ENCODE measurements around the gene CYP26A1.

Gene CYP26A1

DNA sequence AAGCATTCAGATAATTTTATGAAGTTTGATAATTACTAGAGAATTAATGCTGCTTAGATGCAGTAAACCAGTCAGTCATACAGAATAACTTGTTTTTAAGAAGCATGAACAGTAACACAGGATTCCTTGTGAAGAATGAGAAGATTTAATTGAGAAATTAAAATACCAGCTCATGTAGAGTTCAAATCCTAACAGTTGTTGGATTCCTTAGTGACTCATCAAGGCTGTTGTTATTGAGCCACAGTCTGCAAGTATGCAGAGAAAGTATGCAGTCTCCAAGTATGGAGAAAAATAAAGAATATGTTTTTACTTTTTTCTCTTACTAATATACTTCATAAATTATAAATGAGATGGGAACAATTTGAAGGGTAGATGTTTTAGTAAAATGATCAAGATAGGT lies 43.3 kb upstream of the CYP26A1 start:
- Histone ChIP-seq H3K9me3 (ENCODE audit: insufficient read depth, low read depth, low read length) (peaks cover 4% of the 10 kb centered on the region), H2BK5ac (ENCODE audit: low read depth, low read length, poor library complexity) (peak overlapping the region; percentile 84), H4K91ac (ENCODE audit: low read depth, low read length) (peak overlapping the region; percentile 80), H3K4me2 (ENCODE audit: low read length) (no peak overlapping the region), H3K79me2 (ENCODE audit: control insufficient read depth, insufficient read depth, low read length, poor library complexity) (no peaks in the 10 kb centered on the region), H3K4ac (ENCODE audit: low read depth, low read length) (no peak overlapping the region), H3K36me3 (ENCODE audit: control insufficient read depth in 1 of 2, insufficient read depth in 2 of 2, low read length in 2 of 2) (no peaks in the 10 kb centered on the region), H3K79me1 (ENCODE audit: low read length) (peaks cover 4% of the 10 kb centered on the region), H4K12ac (ENCODE audit: low read depth, low read length) (no peak overlapping the region), H2BK12ac (ENCODE audit: low read length) (no peak overlapping the region), H3K9ac (ENCODE audit: low read length) (no peak overlapping the region), H4K8ac (ENCODE audit: low read depth, low read length) (no peak overlapping the region), H2BK120ac (ENCODE audit: insufficient read depth, low read length, poor library complexity) (peak overlapping the region; percentile 91), H3K18ac (ENCODE audit: low read length) (no peak overlapping the region), H3K23ac (ENCODE audit: low read length) (no peak overlapping the region), H3K14ac (ENCODE audit: low read length) (no peak overlapping the region), H3K4me3 (ENCODE audit: low read depth, low read length) (no peak overlapping the region), H3K27ac (ENCODE audit: low read depth, low read length) (peak overlapping the region; percentile 14), H2AK5ac (ENCODE audit: low read length) (no peak overlapping the region), H3K4me1 (ENCODE audit: control insufficient read depth in 1 of 2, insufficient read depth in 2 of 2, low read length in 2 of 2) (peaks cover 3 to 8% of the 10 kb centered on the region in 2 experiments), H2AFZ (ENCODE audit: insufficient read depth, low read length, poor library complexity) (no peak overlapping the region), H3K27me3 (ENCODE audit: insufficient read depth, low read length) (no peaks in the 10 kb centered on the region)
- peak; percentile 39 to 87 for DNase-seq

DNA sequence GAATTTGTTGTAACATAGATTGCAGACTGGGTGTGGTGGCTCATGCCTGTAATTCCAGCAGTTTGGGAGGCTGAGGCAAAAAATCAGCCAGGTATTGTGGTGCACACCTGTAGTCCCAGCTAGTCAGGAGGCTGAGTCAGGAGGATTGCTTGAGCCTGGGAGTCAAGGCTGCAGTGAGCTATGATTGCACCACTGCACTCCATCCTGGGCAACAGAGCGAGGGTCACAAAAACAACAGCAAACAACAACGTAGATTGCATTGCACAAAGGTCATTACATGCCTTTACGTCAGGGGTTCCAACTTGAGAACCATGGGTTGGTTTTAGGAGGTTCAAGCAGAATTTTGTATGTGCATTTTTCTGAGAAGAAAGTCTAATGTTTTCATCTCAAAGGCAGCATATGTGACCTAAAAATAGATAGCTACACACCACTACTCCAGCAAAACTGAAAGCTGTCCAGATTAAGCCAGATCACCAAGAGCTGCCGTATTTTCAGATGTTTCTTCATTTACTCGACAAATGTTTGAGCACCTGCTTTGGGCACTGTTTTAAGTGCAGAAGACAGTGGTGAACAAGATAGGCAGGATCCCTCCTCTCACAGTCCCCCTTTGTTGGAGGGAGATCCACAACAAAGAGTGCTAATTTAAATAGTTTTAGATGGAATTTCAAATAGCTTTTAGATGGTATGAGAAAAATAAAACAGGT lies 41.4 kb upstream of the CYP26A1 start:
- no peak overlapping the region for H4K8ac ChIP-seq (ENCODE audit: low read depth, low read length)
- no peak overlapping the region for H2BK5ac ChIP-seq (ENCODE audit: low read depth, low read length, poor library complexity)
- peak; percentile 66 to 80 for DNase-seq
- H3K4me3 ChIP-seq (ENCODE audit: low read depth, low read length): no peak overlapping the region
- no peak overlapping the region for H3K14ac ChIP-seq (ENCODE audit: low read length)
- no peak overlapping the region for H3K4me2 ChIP-seq (ENCODE audit: low read length)
- H3K27me3 ChIP-seq (ENCODE audit: insufficient read depth, low read length): no peaks in the 10 kb centered on the region
- H3K18ac ChIP-seq (ENCODE audit: low read length): no peak overlapping the region
- H3K4ac ChIP-seq (ENCODE audit: low read depth, low read length): no peak overlapping the region
- H2BK12ac ChIP-seq (ENCODE audit: low read length): no peak overlapping the region
- H3K79me2 ChIP-seq (ENCODE audit: control insufficient read depth, insufficient read depth, low read length, poor library complexity): no peaks in the 10 kb centered on the region
- no peak overlapping the region for H3K23ac ChIP-seq (ENCODE audit: low read length)
- H2AK5ac ChIP-seq (ENCODE audit: low read length): no peak overlapping the region
- H3K36me3 ChIP-seq (ENCODE audit: control insufficient read depth in 1 of 2, insufficient read depth in 2 of 2, low read length in 2 of 2): no peaks in the 10 kb centered on the region
- H3K9ac ChIP-seq (ENCODE audit: low read length): no peak overlapping the region
- H2AFZ ChIP-seq (ENCODE audit: insufficient read depth, low read length, poor library complexity): no peak overlapping the region
- H3K27ac ChIP-seq (ENCODE audit: low read depth, low read length): no peak overlapping the region
- H4K91ac ChIP-seq (ENCODE audit: low read depth, low read length): no peak overlapping the region
- no CpG with 5 or more reads among the region's 5 CpGs for WGBS (ENCODE audit: extremely low coverage, insufficient coverage, insufficient read length)
- H4K12ac ChIP-seq (ENCODE audit: low read depth, low read length): no peak overlapping the region
- peaks cover 4% of the 10 kb centered on the region for H3K9me3 ChIP-seq (ENCODE audit: insufficient read depth, low read depth, low read length)
- H3K79me1 ChIP-seq (ENCODE audit: low read length): peaks cover 4% of the 10 kb centered on the region
- H2BK120ac ChIP-seq (ENCODE audit: insufficient read depth, low read length, poor library complexity): no peak overlapping the region
- peaks cover 3 to 8% of the 10 kb centered on the region in 2 experiments for H3K4me1 ChIP-seq (ENCODE audit: control insufficient read depth in 1 of 2, insufficient read depth in 2 of 2, low read length in 2 of 2)

DNA sequence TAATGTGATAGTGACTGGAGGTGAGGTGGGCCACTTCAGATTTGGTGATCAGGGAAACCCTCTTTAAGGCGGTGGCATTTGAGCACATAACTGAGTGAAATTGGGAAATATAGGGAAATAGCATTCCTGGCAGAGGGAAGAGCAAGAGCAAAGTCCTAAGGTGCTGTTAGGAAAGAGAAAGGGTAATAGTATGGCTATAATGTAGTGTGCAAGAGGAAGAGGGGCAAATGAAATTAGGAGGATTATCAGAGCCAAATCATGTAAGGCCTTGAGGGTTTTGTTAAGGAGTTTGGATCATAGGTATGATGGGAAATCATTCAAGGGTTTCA lies 40.9 kb upstream of the CYP26A1 start:
- H3K79me2 ChIP-seq (ENCODE audit: control insufficient read depth, insufficient read depth, low read length, poor library complexity): no peaks in the 10 kb centered on the region
- no peak overlapping the region for H3K4me3 ChIP-seq (ENCODE audit: low read depth, low read length)
- H4K12ac ChIP-seq (ENCODE audit: low read depth, low read length): no peak overlapping the region
- peaks cover 4% of the 10 kb centered on the region for H3K79me1 ChIP-seq (ENCODE audit: low read length)
- no peak overlapping the region for H4K91ac ChIP-seq (ENCODE audit: low read depth, low read length)
- no peak overlapping the region for H2BK5ac ChIP-seq (ENCODE audit: low read depth, low read length, poor library complexity)
- H2AK5ac ChIP-seq (ENCODE audit: low read length): no peak overlapping the region
- H3K27me3 ChIP-seq (ENCODE audit: insufficient read depth, low read length): no peaks in the 10 kb centered on the region
- H3K23ac ChIP-seq (ENCODE audit: low read length): no peak overlapping the region
- H3K36me3 ChIP-seq (ENCODE audit: control insufficient read depth in 1 of 2, insufficient read depth in 2 of 2, low read length in 2 of 2): no peaks in the 10 kb centered on the region
- WGBS (ENCODE audit: extremely low coverage, insufficient coverage, insufficient read length): no CpG with 5 or more reads among the region's 1 CpG
- H3K4ac ChIP-seq (ENCODE audit: low read depth, low read length): no peak overlapping the region
- H3K9me3 ChIP-seq (ENCODE audit: insufficient read depth, low read depth, low read length): peaks cover 4% of the 10 kb centered on the region
- no peak overlapping the region for H3K9ac ChIP-seq (ENCODE audit: low read length)
- no peak overlapping the region for H4K8ac ChIP-seq (ENCODE audit: low read depth, low read length)
- no peak overlapping the region for H3K27ac ChIP-seq (ENCODE audit: low read depth, low read length)
- H2BK120ac ChIP-seq (ENCODE audit: insufficient read depth, low read length, poor library complexity): no peak overlapping the region
- H2BK12ac ChIP-seq (ENCODE audit: low read length): no peak overlapping the region
- H3K4me2 ChIP-seq (ENCODE audit: low read length): no peak overlapping the region
- no peak overlapping the region for H3K18ac ChIP-seq (ENCODE audit: low read length)
- peaks cover 3 to 8% of the 10 kb centered on the region in 2 experiments for H3K4me1 ChIP-seq (ENCODE audit: control insufficient read depth in 1 of 2, insufficient read depth in 2 of 2, low read length in 2 of 2)
- H3K14ac ChIP-seq (ENCODE audit: low read length): no peak overlapping the region
- H2AFZ ChIP-seq (ENCODE audit: insufficient read depth, low read length, poor library complexity): no peak overlapping the region
- DNase-seq: peak in 1 of 2 donors; percentile 58

DNA sequence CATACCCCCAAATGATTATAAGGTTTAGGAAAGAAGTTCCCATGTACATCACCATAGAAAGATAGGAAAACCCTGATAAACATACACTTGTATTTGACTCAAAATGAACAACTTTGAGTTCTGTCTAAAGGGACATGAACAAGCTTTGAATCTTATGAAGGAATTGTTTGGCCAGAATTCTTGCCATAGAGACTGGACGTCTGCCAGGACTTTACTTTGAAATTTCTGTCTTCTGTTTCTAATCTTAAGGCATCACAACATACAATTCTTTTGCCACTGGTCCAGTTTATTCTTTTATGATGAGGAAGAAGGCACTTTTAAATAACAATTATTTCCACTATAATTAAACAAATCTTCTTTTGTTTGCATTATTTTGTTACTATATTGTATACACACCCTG lies 39.3 kb upstream of the CYP26A1 start:
- Histone ChIP-seq H3K9ac (ENCODE audit: low read length) (no peak overlapping the region), H2BK120ac (ENCODE audit: insufficient read depth, low read length, poor library complexity) (no peak overlapping the region), H3K27me3 (ENCODE audit: insufficient read depth, low read length) (no peaks in the 10 kb centered on the region), H3K27ac (ENCODE audit: low read depth, low read length) (no peak overlapping the region), H3K14ac (ENCODE audit: low read length) (no peak overlapping the region), H3K36me3 (ENCODE audit: control insufficient read depth in 1 of 2, insufficient read depth in 2 of 2, low read length in 2 of 2) (no peaks in the 10 kb centered on the region), H4K91ac (ENCODE audit: low read depth, low read length) (no peak overlapping the region), H3K9me3 (ENCODE audit: insufficient read depth, low read depth, low read length) (peaks cover 2% of the 10 kb centered on the region), H2BK5ac (ENCODE audit: low read depth, low read length, poor library complexity) (no peak overlapping the region), H4K12ac (ENCODE audit: low read depth, low read length) (no peak overlapping the region), H2BK12ac (ENCODE audit: low read length) (no peak overlapping the region), H3K23ac (ENCODE audit: low read length) (no peak overlapping the region), H4K8ac (ENCODE audit: low read depth, low read length) (no peak overlapping the region), H3K4me2 (ENCODE audit: low read length) (no peak overlapping the region), H2AFZ (ENCODE audit: insufficient read depth, low read length, poor library complexity) (no peak overlapping the region), H3K4ac (ENCODE audit: low read depth, low read length) (no peak overlapping the region), H3K4me3 (ENCODE audit: low read depth, low read length) (no peak overlapping the region), H3K79me1 (ENCODE audit: low read length) (peaks cover 4% of the 10 kb centered on the region), H3K79me2 (ENCODE audit: control insufficient read depth, insufficient read depth, low read length, poor library complexity) (no peaks in the 10 kb centered on the region), H2AK5ac (ENCODE audit: low read length) (no peak overlapping the region), H3K4me1 (ENCODE audit: control insufficient read depth in 1 of 2, insufficient read depth in 2 of 2, low read length in 2 of 2) (peaks cover 3 to 8% of the 10 kb centered on the region in 2 experiments), H3K18ac (ENCODE audit: low read length) (no peak overlapping the region)
- no CpG with 5 or more reads among the region's 1 CpG for WGBS (ENCODE audit: extremely low coverage, insufficient coverage, insufficient read length)
- DNase-seq: no peak

All from trophoblast cell (in vitro differentiated cells and primary cell).